Ascending aorta (tissue), 2 donors: ENCODE results near the gene RPS26. TPM values are rescaled to one million over a fixed set of nuclear protein-coding genes. Genes with fewer than 3 reads are reported as not detected.

Experiments used
- DNase-seq, 2 donors: peaks; one replicate each; pipeline ENCODE4 v3.0.0-alpha.2; 2019; ENCODE audit warnings: low spot score in 2 of 2
- H3K27ac ChIP-seq, 2 donors: fragments of 200-600 bp; sonication (generic); one replicate each; pipeline ENCODE4 v1.5.1; 2016 to 2017; ENCODE audit warnings: mild to moderate bottlenecking in 1 of 2
- H3K27me3 ChIP-seq: fragments of 200-600 bp; sonication (generic); one replicate; pipeline ENCODE4 v1.5.1; 2017
- H3K36me3 ChIP-seq, 2 donors: fragments of 200-600 bp; sonication (generic); one replicate each; pipeline ENCODE4 v1.5.1; 2016
- H3K4me1 ChIP-seq, 2 donors: fragments of 200-600 bp; sonication (generic); one replicate each; pipeline ENCODE4 v1.5.1; 2016 to 2017; ENCODE audit warnings: mild to moderate bottlenecking in 1 of 2
- H3K4me3 ChIP-seq, 2 donors: fragments of 200-600 bp; sonication (generic); one replicate each; pipeline ENCODE4 v1.5.1; 2016 to 2017; ENCODE audit warnings: mild to moderate bottlenecking in 1 of 2
- H3K9me3 ChIP-seq, 2 donors: fragments of 200-600 bp; sonication (generic); one replicate each; pipeline ENCODE4 v1.5.1; 2016
- CTCF ChIP-seq, 3 experiments: fragments of 200-600 bp in 2 of 3; fragments of 450-650 bp in 1 of 3; sonication (generic) in 2 of 3; IDR thresholded peaks; one replicate each; pipeline ENCODE4 v1.5.1; 2016 to 2019; ENCODE audit warnings: antibody characterized with exemption in 3 of 3, mild to moderate bottlenecking in 1 of 3, moderate library complexity in 1 of 3
- intact Hi-C: fragments of 100-400 bp; cut with DNase I; formaldehyde crosslinking; loops from one replicate; pipeline ENCODE4 v1.15.1; 2023
- total RNA-seq: library from RNA; depleted of rRNA; stranded (reverse); fragments of >200 nt; gene quantifications from one replicate; pipeline ENCODE4 v1.1.0, GENCODE V29; 2016

The RPS26 gene
- total RNA-seq, 1 donor from 2014 or later = 877 TPM

DNA sequence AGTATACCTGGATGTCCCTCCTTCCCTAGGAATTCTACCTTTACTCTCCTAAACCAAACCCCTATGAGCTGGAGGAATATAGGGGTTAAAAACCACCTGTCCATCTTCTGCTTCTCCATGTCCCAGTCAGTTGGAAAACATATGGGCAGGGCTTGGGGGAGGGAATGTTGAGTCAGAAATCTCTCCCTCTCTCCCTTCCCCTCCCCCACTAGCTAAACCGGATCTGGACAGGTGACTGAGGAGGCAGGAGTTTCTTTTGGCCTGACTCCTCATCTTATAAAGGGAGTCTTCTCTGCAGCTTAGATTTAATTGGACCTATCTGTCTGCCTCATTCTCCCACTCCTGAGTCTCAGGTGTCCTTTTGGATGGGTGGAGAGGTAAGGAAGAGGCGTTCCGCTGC, 44.4 kb downstream of the RPS26 start:
- H3K9me3 ChIP-seq = no peaks in the 10 kb centered on the region
- intact Hi-C loops = no loop called here
- H3K27me3 ChIP-seq = no peaks in the 10 kb centered on the region
- DNase-seq = no peak
- H3K4me1 ChIP-seq = no peaks in the 10 kb centered on the region
- TF ChIP-seq CTCF (IDR thresholded peaks at IDR 0.05) = no peak
- no peak overlapping the region for H3K27ac ChIP-seq
- H3K36me3 ChIP-seq = no peaks in the 10 kb centered on the region
- no peak overlapping the region for H3K4me3 ChIP-seq

DNA sequence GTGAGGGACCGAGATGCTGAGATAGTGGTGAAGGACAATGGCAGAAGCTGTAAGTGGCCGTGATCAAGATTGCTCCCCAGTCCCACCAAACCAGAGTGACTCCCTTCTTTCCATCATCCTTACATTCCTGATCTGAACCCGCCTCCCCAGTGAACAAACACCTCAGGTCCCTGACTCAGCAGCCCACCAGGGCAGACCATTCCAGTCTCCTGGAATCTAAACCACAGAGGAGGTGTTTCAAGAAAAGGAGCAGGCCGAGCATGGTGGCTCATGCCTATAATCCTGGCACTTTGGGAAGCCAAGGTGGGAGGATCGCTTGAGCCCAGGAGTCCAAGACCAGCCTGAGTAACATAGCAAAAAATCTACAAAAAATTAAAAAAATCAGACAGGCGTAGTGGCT, 44.9 kb downstream of the RPS26 start:
- Histone ChIP-seq H3K27ac (no peak overlapping the region), H3K36me3 (no peaks in the 10 kb centered on the region), H3K4me3 (no peak overlapping the region), H3K9me3 (no peaks in the 10 kb centered on the region), H3K27me3 (no peaks in the 10 kb centered on the region), H3K4me1 (no peaks in the 10 kb centered on the region)
- TF ChIP-seq CTCF (IDR thresholded peaks at IDR 0.05) = no peak
- no peak for DNase-seq
- intact Hi-C loops = no loop called here

GRCh38 chr12:56087220-56087619, 45.5 kb downstream of the RPS26 start:
- H3K27me3 ChIP-seq = no peaks in the 10 kb centered on the region
- no peak for DNase-seq
- no peak for TF ChIP-seq CTCF (IDR thresholded peaks at IDR 0.05)
- H3K36me3 ChIP-seq = no peaks in the 10 kb centered on the region
- no peaks in the 10 kb centered on the region for H3K4me1 ChIP-seq
- no peak overlapping the region for H3K27ac ChIP-seq
- H3K4me3 ChIP-seq = no peak overlapping the region
- H3K9me3 ChIP-seq = no peaks in the 10 kb centered on the region
- intact Hi-C loops = no loop called here

Other genes starting within 250 kb of the RPS26 start
- gene SARNP, start 224.2 kb upstream of the RPS26 start, total RNA-seq = 13.4 TPM
- gene ORMDL2, start 223.9 kb upstream of the RPS26 start, total RNA-seq = 13.8 TPM
- 26.1 TPM for gene DNAJC14, start 212.3 kb upstream of the RPS26 start, total RNA-seq
- gene MMP19, start 199.0 kb upstream of the RPS26 start, total RNA-seq = 37.5 TPM
- 83.7 TPM for gene PYM1, start 114.0 kb upstream of the RPS26 start, total RNA-seq
- gene DGKA, start 110.8 kb upstream of the RPS26 start, total RNA-seq = 48.6 TPM
- not detected for gene PMEL, start 75.9 kb upstream of the RPS26 start, total RNA-seq
- gene CDK2, start 75.1 kb upstream of the RPS26 start, total RNA-seq = 24.5 TPM
- 48.0 TPM for gene RAB5B, start 67.8 kb upstream of the RPS26 start, total RNA-seq
- gene SUOX, start 44.6 kb upstream of the RPS26 start, total RNA-seq = 5.4 TPM
- 1.6 TPM for gene IKZF4, start 20.9 kb upstream of the RPS26 start, total RNA-seq
- gene ERBB3, start 38.2 kb downstream of the RPS26 start, total RNA-seq = 3.2 TPM
- 101 TPM for gene PA2G4, start 62.6 kb downstream of the RPS26 start, total RNA-seq
- gene RPL41, start 74.7 kb downstream of the RPS26 start, total RNA-seq = 1,819 TPM
- 11.1 TPM for gene ZC3H10, start 76.3 kb downstream of the RPS26 start, total RNA-seq
- 119 TPM for gene ESYT1, start 86.3 kb downstream of the RPS26 start, total RNA-seq
- 53.6 TPM for gene MYL6B, start 110.7 kb downstream of the RPS26 start, total RNA-seq
- gene MYL6, start 116.4 kb downstream of the RPS26 start, total RNA-seq = 1,476 TPM
- 53.9 TPM for gene SMARCC2, start 147.6 kb downstream of the RPS26 start, total RNA-seq
- 50.3 TPM for gene RNF41, start 180.0 kb downstream of the RPS26 start, total RNA-seq
- 2.8 TPM for gene NABP2, start 182.4 kb downstream of the RPS26 start, total RNA-seq
- gene SLC39A5, start 188.1 kb downstream of the RPS26 start, total RNA-seq = not detected
- 17.5 TPM for gene ANKRD52, start 216.5 kb downstream of the RPS26 start, total RNA-seq
- gene COQ10A, start 225.0 kb downstream of the RPS26 start, total RNA-seq = 4.8 TPM